HepG2 (cell line): ENCODE results near the gene RPS2. TPM values are rescaled to one million over a fixed set of nuclear protein-coding genes. Genes with fewer than 3 reads are reported as not detected.
A peak's percentile ranks its signal among the peaks of the same experiment; 100 is the strongest.

Experiments
- ATF2 ChIP-seq: sonication (generic); formaldehyde crosslinking; IDR thresholded peaks from 2 replicates; pipeline ENCODE4 v1.4.0; 2020; ENCODE audit warnings: missing genetic modification reagents
- ATF6 ChIP-seq: sonication (generic); formaldehyde crosslinking; conservative IDR thresholded peaks from 2 replicates; pipeline ENCODE4 v1.4.0; 2020; ENCODE audit warnings: missing genetic modification reagents
- DZIP1 ChIP-seq: sonication (generic); formaldehyde crosslinking; IDR thresholded peaks from 2 replicates; pipeline ENCODE4 v1.5.0; 2020; ENCODE audit warnings: mild to moderate bottlenecking, missing genetic modification reagents
- KDM4B ChIP-seq: sonication (generic); formaldehyde crosslinking; IDR thresholded peaks from 2 replicates; pipeline ENCODE4 v1.4.0; 2020; ENCODE audit warnings: missing genetic modification reagents
- KDM6A ChIP-seq: IDR thresholded peaks from 2 replicates; pipeline ENCODE4 v1.6.1; 2016; ENCODE audit warnings: low read depth
- MAX ChIP-seq: IDR thresholded peaks from 2 replicates; pipeline ENCODE4 v1.6.1; 2012; ENCODE audit warnings: inconsistent platforms
- MAZ ChIP-seq, 2 experiments: sonication (generic) in 1 of 2; formaldehyde crosslinking in 1 of 2; IDR thresholded peaks; 2 replicates each; pipeline versions ENCODE4 v1.5.0 to v1.6.1; 2012 to 2020; ENCODE audit warnings: low read depth in 2 of 2, mild to moderate bottlenecking in 2 of 2, borderline replicate concordance in 1 of 2, improper control_type of control experiment in 1 of 2, low read length in 1 of 2, missing genetic modification reagents in 1 of 2, moderate library complexity in 1 of 2
- MXI1 ChIP-seq: IDR thresholded peaks from 3 replicates; pipeline ENCODE4 v1.6.1; 2012; ENCODE audit warnings: low read depth, low read length, inconsistent platforms, borderline replicate concordance
- PCBP1 ChIP-seq: fragments of 200-400 bp; formaldehyde crosslinking; IDR thresholded peaks from 2 replicates; pipeline ENCODE4 v1.6.1; 2017; ENCODE audit warnings: mild to moderate bottlenecking, low read depth, low read length, borderline replicate concordance
- RELA ChIP-seq: sonication (generic); formaldehyde crosslinking; IDR thresholded peaks from 2 replicates; pipeline ENCODE4 v1.4.0; 2020; ENCODE audit warnings: missing genetic modification reagents
- RXRA ChIP-seq: sonication (generic); formaldehyde crosslinking; IDR thresholded peaks from 2 replicates; pipeline ENCODE4 v1.5.1; 2020; ENCODE audit warnings: missing genetic modification reagents
- XRCC5 ChIP-seq: fragments of 200-400 bp; formaldehyde crosslinking; optimal IDR thresholded peaks from 2 replicates; pipeline ENCODE3; 2017; ENCODE audit warnings: mild to moderate bottlenecking, low read length
- ZMYM4 ChIP-seq: sonication (generic); formaldehyde crosslinking; IDR thresholded peaks from 2 replicates; pipeline ENCODE4 v1.8.1; 2023; ENCODE audit warnings: mild to moderate bottlenecking, missing genetic modification reagents
- ZNF280B ChIP-seq: sonication (generic); formaldehyde crosslinking; IDR thresholded peaks from 2 replicates; pipeline ENCODE4 v1.5.0; 2020; ENCODE audit warnings: missing genetic modification reagents, mild to moderate bottlenecking, borderline replicate concordance
- ZNF547 ChIP-seq: sonication (generic); formaldehyde crosslinking; IDR thresholded peaks from 2 replicates; pipeline ENCODE4 v1.5.1; 2020; ENCODE audit warnings: mild to moderate bottlenecking, missing genetic modification reagents
- ZNF556 ChIP-seq: sonication (generic); formaldehyde crosslinking; IDR thresholded peaks from 2 replicates; pipeline ENCODE4 v1.4.0; 2020; ENCODE audit warnings: mild to moderate bottlenecking, missing genetic modification reagents, borderline replicate concordance
- ZNF619 ChIP-seq: sonication (generic); formaldehyde crosslinking; IDR thresholded peaks from 2 replicates; pipeline ENCODE4 v1.4.0; 2020; ENCODE audit warnings: mild to moderate bottlenecking, missing genetic modification reagents
- ZNF761 ChIP-seq: sonication (generic); formaldehyde crosslinking; conservative IDR thresholded peaks from 2 replicates; pipeline ENCODE4 v1.4.0; 2020; ENCODE audit warnings: mild to moderate bottlenecking, missing genetic modification reagents
- ZNF883 ChIP-seq: sonication (generic); formaldehyde crosslinking; IDR thresholded peaks from 2 replicates; pipeline ENCODE4 v1.5.1; 2020; ENCODE audit warnings: mild to moderate bottlenecking, missing genetic modification reagents; ENCODE audit errors: not compliant biosample characterization
- polyA plus RNA-seq, 8 experiments: library from polyadenylated mRNA; depleted of rRNA in 3 of 8; stranded (reverse) in 7 of 8; unstranded in 1 of 8; fragments of >200 nt; fragmentation: Illumina TruSeq in 4 of 8; extraction: Trizol in 4 of 8; gene quantifications; 2 replicates each; pipeline versions ENCODE4 v1.2.1 to v1.2.3, GENCODE V29; 2011 to 2016; ENCODE audit warnings: low read depth in 4 of 8, missing spikeins in 1 of 8, mixed read lengths in 1 of 8; ENCODE audit not compliant: insufficient read depth in 1 of 8
- total RNA-seq, 5 experiments: library from RNA; depleted of rRNA; stranded (reverse); fragments of >200 nt; fragmentation: Illumina TruSeq; extraction: Trizol; gene quantifications; 2 replicates each; pipeline ENCODE4 v1.2.3, GENCODE V29; 2016; ENCODE audit warnings: low read depth in 1 of 5

The RPS2 gene
- total and polyA plus RNA-seq, 2 of the 13 experiments (the other 11 are each of a cell fraction or from before 2014, with no cell fraction given): 1,908 to 4,514 TPM

- TF ChIP-seq MAZ (IDR thresholded peaks at IDR 0.05; ENCODE audit: borderline replicate concordance, low read depth, low read length): no peak
- TF ChIP-seq MAZ (CRISPR knock-in tag; IDR thresholded peaks at IDR 0.05; ENCODE audit: low read depth): 0 out of 2 replicates have a peak, but pooled peaks have one; percentile 45
- 0 out of 2 replicates have a peak, but pooled peaks have one; percentile 27 for TF ChIP-seq ZNF556
- peak; percentile 43; the same call in 1 of the 2 replicates for TF ChIP-seq RXRA (CRISPR knock-in tag)
- TF ChIP-seq RELA (CRISPR knock-in tag): no peak
- peak; percentile 54 for TF ChIP-seq ZNF883
- 0 out of 2 replicates have a peak, but pooled peaks have one; percentile 55 for TF ChIP-seq ZNF761
- no peak; the same call in 1 of the 2 replicates for TF ChIP-seq DZIP1 (CRISPR knock-in tag)
- TF ChIP-seq MXI1: no peak; the same call in 2 of the 3 replicates
- 0 out of 2 replicates have a peak, but pooled peaks have one; percentile 46 for TF ChIP-seq ZNF280B (CRISPR knock-in tag)
- no peak for TF ChIP-seq KDM6A
- 0 out of 2 replicates have a peak, but pooled peaks have one; percentile 32 for TF ChIP-seq ZMYM4 (CRISPR knock-in tag)
- no peak for TF ChIP-seq ZNF619 (CRISPR knock-in tag)
- TF ChIP-seq MAX: peak; percentile 42; the same call in 1 of the 2 replicates
- no peak for TF ChIP-seq ZNF547 (CRISPR knock-in tag)
- TF ChIP-seq PCBP1: 0 out of 2 replicates have a peak, but pooled peaks have one; percentile 26
- TF ChIP-seq XRCC5: peak; percentile 81
- 0 out of 2 replicates have a peak, but pooled peaks have one; percentile 37 for TF ChIP-seq ATF6
- 0 out of 2 replicates have a peak, but pooled peaks have one; percentile 25 for TF ChIP-seq ATF2
- TF ChIP-seq KDM4B (CRISPR knock-in tag): 0 out of 2 replicates have a peak, but pooled peaks have one; percentile 68
Observed at GRCh38 chr16:1932050-1933028, 32.3 kb downstream of the RPS2 start (continued).
